HL-60 (cell line): ENCODE data around the gene ANKEF1.

Experiments used
- DNase-seq, 2 experiments: peaks; one replicate each; pipeline ENCODE4 v3.0.0-alpha.2; 2010 to 2020; ENCODE audit warnings: low read depth in 1 of 2, low spot score in 1 of 2
- H3K27ac ChIP-seq: fragments of 250-450 bp; sonication (Bioruptor Pico); replicated peaks from 2 replicates; pipeline ENCODE4 v1.5.1; 2020; ENCODE audit warnings: mild to moderate bottlenecking, moderate library complexity
- H3K27me3 ChIP-seq: fragments of 250-450 bp; sonication (Bioruptor Pico); 2 replicates; pipeline ENCODE4 v1.5.1; 2021; ENCODE audit warnings: mild to moderate bottlenecking, moderate library complexity; ENCODE audit not compliant: insufficient read depth, poor library complexity, severe bottlenecking
- H3K4me3 ChIP-seq: replicated peaks from 2 replicates; pipeline ENCODE4 v1.5.1; 2011; ENCODE audit warnings: mild to moderate bottlenecking, control low read depth, low read length; ENCODE audit not compliant: insufficient read depth
- CTCF ChIP-seq: IDR thresholded peaks from one replicate; pipeline ENCODE4 v1.5.1; 2011; ENCODE audit warnings: low read length, control low read depth, inconsistent platforms; ENCODE audit not compliant: insufficient read depth
- GABPA ChIP-seq: IDR thresholded peaks from 2 replicates; pipeline ENCODE4 v1.6.1; 2012; ENCODE audit warnings: low read depth
- POLR2AphosphoS5 ChIP-seq: IDR thresholded peaks from 2 replicates; pipeline ENCODE4 v1.6.1; 2012; ENCODE audit warnings: low read depth
- REST ChIP-seq: IDR thresholded peaks from 2 replicates; pipeline ENCODE4 v1.6.1; 2012; ENCODE audit warnings: low read depth; ENCODE audit not compliant: insufficient replicate concordance
- SPI1 ChIP-seq: IDR thresholded peaks from 2 replicates; pipeline ENCODE4 v1.6.1; 2012; ENCODE audit warnings: low read depth, mild to moderate bottlenecking, borderline replicate concordance

The ANKEF1 gene

DNA sequence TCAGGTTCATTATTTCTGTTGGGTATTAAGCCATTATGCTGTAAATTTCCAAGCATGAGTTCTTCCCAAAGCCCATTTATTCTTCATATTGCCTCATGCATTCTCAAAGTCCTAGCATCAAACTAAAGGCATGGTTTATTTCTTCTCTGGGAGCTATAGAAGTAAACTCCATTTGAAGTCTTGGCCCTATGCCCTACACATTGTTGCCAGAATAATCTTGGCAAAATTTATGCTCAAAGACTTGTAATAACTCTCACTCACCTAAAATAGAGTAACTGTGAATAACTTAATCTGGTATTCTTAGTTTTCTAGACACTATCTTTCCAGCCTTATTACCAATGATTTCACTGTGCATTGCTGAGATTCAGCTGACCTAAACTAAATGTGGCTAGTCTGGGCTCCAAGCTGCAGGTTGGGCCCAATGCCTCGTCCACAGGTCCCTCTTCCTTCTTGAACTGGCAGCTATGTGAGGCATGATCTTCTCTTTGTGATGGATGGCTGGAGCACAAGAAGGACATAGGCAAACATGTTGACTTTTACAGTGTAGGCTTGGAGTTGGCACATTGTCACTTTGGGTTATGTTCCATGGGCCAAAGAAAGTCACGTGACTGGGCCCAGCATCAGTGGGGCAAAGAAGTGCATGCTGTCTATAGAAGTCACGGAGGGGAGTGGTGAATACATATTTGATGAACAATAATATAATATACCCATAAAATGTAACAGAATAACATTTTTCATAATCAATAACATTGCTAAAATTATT is 39.1 kb upstream of the ANKEF1 start:
- H3K27me3 ChIP-seq = no peaks in the 10 kb centered on the region
- no peak for TF ChIP-seq CTCF
- no peak for TF ChIP-seq GABPA
- TF ChIP-seq POLR2AphosphoS5 = no peak
- TF ChIP-seq REST = no peak
- TF ChIP-seq SPI1 = no peak
- DNase-seq = no peak
- no peak overlapping the region for H3K27ac ChIP-seq
- no peak overlapping the region for H3K4me3 ChIP-seq

DNA sequence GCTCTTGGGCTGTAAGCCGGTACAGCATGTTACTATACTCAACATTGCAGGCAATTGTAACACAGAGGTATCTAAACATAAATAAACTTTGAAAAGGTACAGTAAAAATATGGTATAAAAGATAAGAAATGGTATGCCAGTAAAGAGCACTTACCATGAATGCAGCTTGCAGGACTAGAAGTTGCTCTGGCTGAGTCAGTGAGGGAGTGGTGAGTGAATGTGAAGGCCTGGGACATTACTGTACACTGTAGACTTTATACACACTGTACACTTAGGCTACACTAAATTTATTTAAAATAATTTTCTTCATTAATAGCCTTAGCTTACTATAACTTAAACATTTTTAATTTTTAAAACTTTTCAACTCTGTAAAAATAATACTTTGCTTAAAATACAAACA is 37.8 kb upstream of the ANKEF1 start:
- no peak for DNase-seq
- H3K27ac ChIP-seq = no peak overlapping the region
- no peaks in the 10 kb centered on the region for H3K27me3 ChIP-seq
- TF ChIP-seq POLR2AphosphoS5 (no peak), GABPA (no peak), CTCF (no peak), SPI1 (no peak), REST (no peak)
- no peak overlapping the region for H3K4me3 ChIP-seq

GRCh38 chr20:9999645-10000044 is 35.1 kb upstream of the ANKEF1 start:
- TF ChIP-seq REST = no peak
- no peak for TF ChIP-seq SPI1
- TF ChIP-seq GABPA = no peak
- TF ChIP-seq POLR2AphosphoS5 = no peak
- TF ChIP-seq CTCF = no peak
- peak in 1 of 2 experiments; percentile 83 for DNase-seq
- no peaks in the 10 kb centered on the region for H3K27me3 ChIP-seq
- H3K27ac ChIP-seq = no peak overlapping the region
- no peak overlapping the region for H3K4me3 ChIP-seq
